Ureter (tissue), 1 donor: Measurements from ENCODE around the gene GBA2. TPM values are rescaled to one million over a fixed set of nuclear protein-coding genes. Genes with fewer than 3 reads are reported as not detected.

ENCODE experiments used
- DNase-seq: peaks from one replicate; pipeline ENCODE4 v3.0.0-alpha.2; 2020; ENCODE audit warnings: low spot score
- total RNA-seq: library from RNA; stranded (reverse); gene quantifications from one replicate; pipeline ENCODE4 v1.2.4, GENCODE V29; 2023
- donor health status: DM: yes; HTN: yes; CAD: no.

The GBA2 gene
- total RNA-seq: 108 TPM

- peak; percentile 86 for DNase-seq
Measured at GRCh38 chr9:35748858-35749514, at the start of gene GBA2, which contains the start of gene RGP1. GBA2 (minus strand) TSS chr9:35749228; CDS start chr9:35748704, 524 bp downstream. RGP1 (plus strand) TSS chr9:35749287; CDS start chr9:35749756, 469 bp downstream.

- no peak for DNase-seq
Measured at GRCh38 chr9:35797311-35798109, 48.5 kb upstream of the GBA2 start.

- no peak for DNase-seq
Measured at GRCh38 chr9:35795695-35796094, 46.7 kb upstream of the GBA2 start.

- DNase-seq: no peak
Measured at GRCh38 chr9:35793461-35793860, 44.4 kb upstream of the GBA2 start.

GRCh38 chr9:35792826-35793225 lies 43.8 kb upstream of the GBA2 start:
- DNase-seq: no peak

- DNase-seq: no peak
Measured at GRCh38 chr9:35792024-35792813, 43.2 kb upstream of the GBA2 start.

- no peak for DNase-seq
Measured at GRCh38 chr9:35791297-35791921, 42.4 kb upstream of the GBA2 start, which contains the start of gene NPR2. NPR2 (plus strand) TSS chr9:35791591; CDS start chr9:35792409, 818 bp downstream.

- peak; percentile 79 for DNase-seq
Measured at GRCh38 chr9:35790385-35791296, 41.6 kb upstream of the GBA2 start.

GRCh38 chr9:35790025-35790384 lies 41.0 kb upstream of the GBA2 start:
- no peak for DNase-seq

- no peak for DNase-seq
Measured at GRCh38 chr9:35789541-35789940, 40.5 kb upstream of the GBA2 start.

GRCh38 chr9:35783418-35783817 lies 34.4 kb upstream of the GBA2 start:
- DNase-seq: no peak

- no peak for DNase-seq
Measured at GRCh38 chr9:35781066-35781465, 32.0 kb upstream of the GBA2 start.

GRCh38 chr9:35778496-35778895 lies 29.5 kb upstream of the GBA2 start:
- no peak for DNase-seq

- no peak for DNase-seq
Measured at GRCh38 chr9:35776018-35776417, 27.0 kb upstream of the GBA2 start.

- no peak for DNase-seq
Measured at GRCh38 chr9:35774907-35775635, 26.0 kb upstream of the GBA2 start.

- DNase-seq: no peak
Measured at GRCh38 chr9:35771943-35772342, 22.9 kb upstream of the GBA2 start.

GRCh38 chr9:35771534-35771933 lies 22.5 kb upstream of the GBA2 start:
- DNase-seq: peak; percentile 61

GRCh38 chr9:35771075-35771433 lies 22.0 kb upstream of the GBA2 start:
- DNase-seq: peak; percentile 61

GRCh38 chr9:35769763-35770162 lies 20.7 kb upstream of the GBA2 start:
- DNase-seq: no peak

- DNase-seq: no peak
Measured at GRCh38 chr9:35767458-35767857, 18.4 kb upstream of the GBA2 start.
